ENCODE data around the gene MB21D2.

MB21D2 gene

GRCh38 chr3:192830291-192831110 lies 87.2 kb downstream of the MB21D2 start:
- no peak for DNase-seq

GRCh38 chr3:192827863-192828594 lies 89.6 kb downstream of the MB21D2 start:
- no peak for DNase-seq

GRCh38 chr3:192827208-192827607 lies 90.4 kb downstream of the MB21D2 start:
- DNase-seq: no peak

GRCh38 chr3:192826214-192827006 lies 91.2 kb downstream of the MB21D2 start:
- DNase-seq: no peak

GRCh38 chr3:192825657-192826200 lies 91.9 kb downstream of the MB21D2 start:
- no peak for DNase-seq

- DNase-seq: no peak
These were observed 92.4 kb downstream of the MB21D2 start for GRCh38 chr3:192825216-192825615.

- no peak for DNase-seq
These were observed 93.3 kb downstream of the MB21D2 start for GRCh38 chr3:192824313-192824712.

GRCh38 chr3:192821161-192821560 lies 96.5 kb downstream of the MB21D2 start:
- no peak for DNase-seq

GRCh38 chr3:192820161-192820560 lies 97.5 kb downstream of the MB21D2 start:
- no peak for DNase-seq

GRCh38 chr3:192819001-192819569 lies 98.6 kb downstream of the MB21D2 start:
- peak; percentile 63 for DNase-seq

- no peak for DNase-seq
These were observed 99.5 kb downstream of the MB21D2 start for GRCh38 chr3:192818126-192818525.

- no peak for DNase-seq
These were observed 100.2 kb downstream of the MB21D2 start for GRCh38 chr3:192817506-192817905.

- peak; percentile 21 for DNase-seq
These were observed 100.6 kb downstream of the MB21D2 start for GRCh38 chr3:192817053-192817452.

- DNase-seq: no peak
These were observed 101.3 kb downstream of the MB21D2 start for GRCh38 chr3:192816351-192816750.

- no peak for DNase-seq
These were observed 104.8 kb downstream of the MB21D2 start for GRCh38 chr3:192812743-192813383.

- DNase-seq: no peak
These were observed 111.9 kb downstream of the MB21D2 start for GRCh38 chr3:192805711-192806110.

- DNase-seq: no peak
These were observed 113.2 kb downstream of the MB21D2 start for GRCh38 chr3:192804502-192804901.

- DNase-seq: no peak
These were observed 114.4 kb downstream of the MB21D2 start for GRCh38 chr3:192802957-192803899.

- DNase-seq: no peak
These were observed 115.7 kb downstream of the MB21D2 start for GRCh38 chr3:192801985-192802384.

GRCh38 chr3:192799721-192800120 lies 117.9 kb downstream of the MB21D2 start:
- DNase-seq: no peak

GRCh38 chr3:192795021-192795420 lies 122.6 kb downstream of the MB21D2 start:
- no peak for DNase-seq

Measured in stimulated activated CD4-positive, alpha-beta T cell treated with anti-CD3 and anti-CD28 coated beads, Interleukin-1b, Interleukin-23, amount 100 ng/mL, for 48 hours (primary cell).